Testis (tissue), 3 donors: ENCODE data around the gene PEX14. TPM values are rescaled to one million over a fixed set of nuclear protein-coding genes. Genes with fewer than 3 reads are reported as not detected.
A peak's percentile ranks its signal among the peaks of the same experiment; 100 is the strongest.

Experiments used
- DNase-seq: peaks from one replicate; pipeline ENCODE4 v3.0.0-alpha.2; 2019
- H3K27ac ChIP-seq, 2 donors: fragments of 200-600 bp; sonication (generic); one replicate each; pipeline ENCODE4 v1.5.1; 2019
- H3K27me3 ChIP-seq: fragments of 200-600 bp; sonication (generic); one replicate; pipeline ENCODE4 v1.5.1; 2019
- H3K36me3 ChIP-seq: fragments of 200-600 bp; sonication (generic); one replicate; pipeline ENCODE4 v1.5.1; 2017; ENCODE audit warnings: low read depth; ENCODE audit errors: missing control alignments
- H3K4me1 ChIP-seq: fragments of 200-600 bp; sonication (generic); one replicate; pipeline ENCODE4 v1.5.1; 2019
- H3K4me3 ChIP-seq, 2 donors: fragments of 200-600 bp; sonication (generic); one replicate each; pipeline ENCODE4 v1.5.1; 2017 to 2019
- H3K9me3 ChIP-seq: fragments of 200-600 bp; sonication (generic); one replicate; pipeline ENCODE4 v1.5.1; 2017
- POLR2A ChIP-seq: fragments of 450-650 bp; IDR thresholded peaks from one replicate; pipeline ENCODE4 v1.6.1; 2017; ENCODE audit warnings: antibody characterized with exemption, mild to moderate bottlenecking, moderate library complexity
- WGBS, 2 donors: methylation state at CpG; one replicate each; pipeline ENCODE4 v1.1.5; 2018; 5-methylcytosine and 5-hydroxymethylcytosine counted together
- intact Hi-C: fragments of 100-400 bp; cut with DNase I; formaldehyde crosslinking; loops from one replicate; pipeline ENCODE4 v1.15.1; 2023; ENCODE audit warnings: low total_unique reads
- polyA plus RNA-seq: library from polyadenylated mRNA; stranded (reverse); fragments of 350-450 nt; fragmentation: Illumina TruSeq; extraction: RNeasy Lipid Tissue Mini Kit (QIAGEN cat#74804); gene quantifications from one replicate; pipeline ENCODE4 v1.2.3, GENCODE V29; 2014; ENCODE audit warnings: low read depth, low replicate concordance; ENCODE audit not compliant: insufficient read depth
- total RNA-seq, 2 donors: library from RNA; depleted of rRNA; stranded (reverse); fragments of >200 nt; gene quantifications; one replicate each; pipeline ENCODE4 v1.2.3, GENCODE V29; 2016
- TF ChIP-seq, protein P1 (sequence below), 3 experiments: fragments of 450-650 bp in 2 of 3; fragments of 200-600 bp in 1 of 3; sonication (generic) in 1 of 3; IDR thresholded peaks; one replicate each; pipeline ENCODE4 v1.5.1; 2016 to 2019; ENCODE audit warnings: antibody characterized with exemption in 3 of 3, mild to moderate bottlenecking in 2 of 3, moderate library complexity in 1 of 3

The PEX14 gene
- total and polyA plus RNA-seq, 3 donors from 2014 or later = 28.6 to 39.8 (median 30.3) TPM

- no peaks in the 10 kb centered on the region for H3K9me3 ChIP-seq
- H3K27ac ChIP-seq = no peak overlapping the region
- no peaks in the 10 kb centered on the region for H3K36me3 ChIP-seq
- H3K4me3 ChIP-seq = no peak overlapping the region
- no peak for TF ChIP-seq POLR2A
- TF ChIP-seq, protein P1, sequence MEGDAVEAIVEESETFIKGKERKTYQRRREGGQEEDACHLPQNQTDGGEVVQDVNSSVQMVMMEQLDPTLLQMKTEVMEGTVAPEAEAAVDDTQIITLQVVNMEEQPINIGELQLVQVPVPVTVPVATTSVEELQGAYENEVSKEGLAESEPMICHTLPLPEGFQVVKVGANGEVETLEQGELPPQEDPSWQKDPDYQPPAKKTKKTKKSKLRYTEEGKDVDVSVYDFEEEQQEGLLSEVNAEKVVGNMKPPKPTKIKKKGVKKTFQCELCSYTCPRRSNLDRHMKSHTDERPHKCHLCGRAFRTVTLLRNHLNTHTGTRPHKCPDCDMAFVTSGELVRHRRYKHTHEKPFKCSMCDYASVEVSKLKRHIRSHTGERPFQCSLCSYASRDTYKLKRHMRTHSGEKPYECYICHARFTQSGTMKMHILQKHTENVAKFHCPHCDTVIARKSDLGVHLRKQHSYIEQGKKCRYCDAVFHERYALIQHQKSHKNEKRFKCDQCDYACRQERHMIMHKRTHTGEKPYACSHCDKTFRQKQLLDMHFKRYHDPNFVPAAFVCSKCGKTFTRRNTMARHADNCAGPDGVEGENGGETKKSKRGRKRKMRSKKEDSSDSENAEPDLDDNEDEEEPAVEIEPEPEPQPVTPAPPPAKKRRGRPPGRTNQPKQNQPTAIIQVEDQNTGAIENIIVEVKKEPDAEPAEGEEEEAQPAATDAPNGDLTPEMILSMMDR (IDR thresholded peaks at IDR 0.05) = no peak
- H3K27me3 ChIP-seq = no peaks in the 10 kb centered on the region
- 69 to 70% methylated on average over 12 of the region's 12 CpGs for WGBS, 2 donors
- H3K4me1 ChIP-seq = no peaks in the 10 kb centered on the region
- intact Hi-C loops = no loop called here
- no peak for DNase-seq
These were observed 36.1 kb downstream of the PEX14 start for GRCh38 chr1:10510520-10511493.

DNA sequence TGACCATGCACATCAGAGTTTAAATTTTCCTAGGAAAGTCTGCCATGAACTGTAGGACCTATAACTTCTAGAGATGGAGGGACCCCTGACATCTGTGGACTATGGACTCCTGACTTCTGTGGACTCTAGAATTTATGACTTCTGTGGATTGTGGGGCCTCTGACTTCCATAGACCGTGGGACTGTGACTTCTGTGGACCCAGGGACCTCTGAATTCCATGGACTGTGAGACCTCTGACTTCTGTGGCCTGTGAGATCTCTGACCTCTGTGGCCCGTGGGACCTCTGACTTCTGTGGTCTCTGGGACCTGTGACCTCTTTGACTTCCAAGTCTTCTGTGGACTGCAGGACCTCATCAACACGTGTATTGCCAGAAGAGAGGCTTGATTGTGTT is 36.7 kb downstream of the PEX14 start:
- no peaks in the 10 kb centered on the region for H3K4me1 ChIP-seq
- no peak overlapping the region for H3K27ac ChIP-seq

DNA sequence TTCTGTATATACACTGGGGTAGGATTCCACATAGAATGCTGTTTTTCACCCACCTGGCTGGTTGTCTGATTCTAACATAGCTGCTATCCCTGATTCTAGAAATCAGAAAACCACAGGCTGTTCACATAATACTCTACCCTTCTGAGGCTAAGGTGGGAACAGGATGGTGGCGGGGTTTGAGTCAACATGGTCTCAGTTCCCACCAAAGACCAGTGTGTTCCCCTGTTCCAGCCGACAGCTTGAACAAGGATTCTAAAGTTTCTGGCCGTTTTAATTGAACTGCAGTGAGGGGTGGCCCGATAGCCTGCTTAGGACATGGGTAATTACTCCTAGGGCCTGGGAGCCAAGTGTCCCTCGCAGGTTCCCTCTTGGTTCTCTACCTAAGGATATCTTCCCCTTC is 38.4 kb downstream of the PEX14 start:
- intact Hi-C loops = no loop called here
- Histone ChIP-seq H3K4me3 (no peak overlapping the region), H3K9me3 (no peaks in the 10 kb centered on the region), H3K36me3 (no peaks in the 10 kb centered on the region), H3K27me3 (no peaks in the 10 kb centered on the region), H3K27ac (no peak overlapping the region), H3K4me1 (no peaks in the 10 kb centered on the region)
- WGBS, 2 donors = 87 to 91% methylated on average over 5 of the region's 5 CpGs
- no peak for TF ChIP-seq POLR2A
- TF ChIP-seq, protein P1 (IDR thresholded peaks at IDR 0.05) = no peak
- DNase-seq = no peak

More for the DNA sequence above, 36.7 kb downstream of the PEX14 start:
- TF ChIP-seq, protein P1 (IDR thresholded peaks at IDR 0.05) = no peak
- TF ChIP-seq POLR2A = no peak
- WGBS, 2 donors = 85 to 100% methylated on average over 3 of the region's 3 CpGs
- H3K36me3 ChIP-seq = no peaks in the 10 kb centered on the region
- no peaks in the 10 kb centered on the region for H3K9me3 ChIP-seq
- no peak overlapping the region for H3K4me3 ChIP-seq
- intact Hi-C loops = no loop called here
- no peak for DNase-seq
- H3K27me3 ChIP-seq = no peaks in the 10 kb centered on the region

GRCh38 chr1:10514490-10515235 is 39.9 kb downstream of the PEX14 start:
- Histone ChIP-seq H3K9me3 (no peaks in the 10 kb centered on the region), H3K4me1 (peaks cover 6% of the 10 kb centered on the region), H3K4me3 (no peak overlapping the region), H3K27ac (no peak overlapping the region), H3K36me3 (no peaks in the 10 kb centered on the region), H3K27me3 (no peaks in the 10 kb centered on the region)
- TF ChIP-seq, protein P1 (IDR thresholded peaks at IDR 0.05) = peak in 1 of 3 experiments; percentile 22
- TF ChIP-seq POLR2A = no peak
- intact Hi-C loops = no loop called here
- 82 to 83% methylated on average over 8 of the region's 8 CpGs for WGBS, 2 donors
- no peak for DNase-seq
